OCI-LY7 (cell line): ENCODE results near the gene HYKK.

ENCODE experiments used
- EZH2phosphoT487 ChIP-seq: fragments of 200-600 bp; sonication (generic); IDR thresholded peaks from 2 replicates; pipeline ENCODE4 v1.6.1; 2018; ENCODE audit warnings: low read depth, borderline replicate concordance, mild to moderate bottlenecking, mixed run types, antibody characterized with exemption, low read length, moderate library complexity, mixed read lengths
- TF ChIP-seq, protein P1 (sequence below): fragments of 200-600 bp; sonication (generic); conservative IDR thresholded peaks from 2 replicates; pipeline ENCODE4 v1.5.1; 2014; ENCODE audit warnings: mild to moderate bottlenecking, antibody characterized with exemption, low read length, moderate library complexity, mixed read lengths

DNA sequence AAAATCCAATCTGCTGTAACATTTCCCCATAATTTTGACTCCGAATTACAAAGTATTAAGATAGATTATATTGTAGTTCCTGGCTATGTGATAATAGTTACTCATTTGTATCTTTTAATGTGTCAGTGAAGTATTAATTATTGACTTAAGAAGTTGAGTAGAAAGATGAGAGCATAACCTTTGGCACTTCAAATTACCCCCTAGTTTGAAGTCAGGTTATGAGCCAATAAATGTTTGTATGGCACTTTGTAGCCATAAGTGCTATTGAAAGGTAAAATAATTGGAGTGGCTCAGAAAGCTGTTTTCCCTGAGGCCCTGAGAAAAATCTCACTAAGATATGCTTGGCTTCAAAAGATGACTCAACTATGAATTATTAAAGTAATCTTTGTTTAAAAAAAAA is 38.3 kb upstream of the HYKK start:
- TF ChIP-seq, protein P1, sequence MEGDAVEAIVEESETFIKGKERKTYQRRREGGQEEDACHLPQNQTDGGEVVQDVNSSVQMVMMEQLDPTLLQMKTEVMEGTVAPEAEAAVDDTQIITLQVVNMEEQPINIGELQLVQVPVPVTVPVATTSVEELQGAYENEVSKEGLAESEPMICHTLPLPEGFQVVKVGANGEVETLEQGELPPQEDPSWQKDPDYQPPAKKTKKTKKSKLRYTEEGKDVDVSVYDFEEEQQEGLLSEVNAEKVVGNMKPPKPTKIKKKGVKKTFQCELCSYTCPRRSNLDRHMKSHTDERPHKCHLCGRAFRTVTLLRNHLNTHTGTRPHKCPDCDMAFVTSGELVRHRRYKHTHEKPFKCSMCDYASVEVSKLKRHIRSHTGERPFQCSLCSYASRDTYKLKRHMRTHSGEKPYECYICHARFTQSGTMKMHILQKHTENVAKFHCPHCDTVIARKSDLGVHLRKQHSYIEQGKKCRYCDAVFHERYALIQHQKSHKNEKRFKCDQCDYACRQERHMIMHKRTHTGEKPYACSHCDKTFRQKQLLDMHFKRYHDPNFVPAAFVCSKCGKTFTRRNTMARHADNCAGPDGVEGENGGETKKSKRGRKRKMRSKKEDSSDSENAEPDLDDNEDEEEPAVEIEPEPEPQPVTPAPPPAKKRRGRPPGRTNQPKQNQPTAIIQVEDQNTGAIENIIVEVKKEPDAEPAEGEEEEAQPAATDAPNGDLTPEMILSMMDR = no peak
- no peak for TF ChIP-seq EZH2phosphoT487
